T-helper 2 cell (primary cell): ENCODE measurements around the gene SEC23IP.
"Not testable (repeated sequence)": the region's sequence is repeated elsewhere in the genome, so short reads cannot be mapped to it uniquely, and the experiment has no call there.

Source experiments
- DNase-seq, 5 experiments: peaks; one replicate each; pipeline versions ENCODE4 v3.0.0 to v3.0.0-alpha.2; 2012 to 2022
- total RNA-seq, 2 donors: gene quantifications; one replicate each; lab custom pipeline; 2026; lab: John Stamatoyannopoulos, UW

Gene SEC23IP
- total RNA-seq, result 14.3 to 36.4 reads per million in 2 donors

DNA sequence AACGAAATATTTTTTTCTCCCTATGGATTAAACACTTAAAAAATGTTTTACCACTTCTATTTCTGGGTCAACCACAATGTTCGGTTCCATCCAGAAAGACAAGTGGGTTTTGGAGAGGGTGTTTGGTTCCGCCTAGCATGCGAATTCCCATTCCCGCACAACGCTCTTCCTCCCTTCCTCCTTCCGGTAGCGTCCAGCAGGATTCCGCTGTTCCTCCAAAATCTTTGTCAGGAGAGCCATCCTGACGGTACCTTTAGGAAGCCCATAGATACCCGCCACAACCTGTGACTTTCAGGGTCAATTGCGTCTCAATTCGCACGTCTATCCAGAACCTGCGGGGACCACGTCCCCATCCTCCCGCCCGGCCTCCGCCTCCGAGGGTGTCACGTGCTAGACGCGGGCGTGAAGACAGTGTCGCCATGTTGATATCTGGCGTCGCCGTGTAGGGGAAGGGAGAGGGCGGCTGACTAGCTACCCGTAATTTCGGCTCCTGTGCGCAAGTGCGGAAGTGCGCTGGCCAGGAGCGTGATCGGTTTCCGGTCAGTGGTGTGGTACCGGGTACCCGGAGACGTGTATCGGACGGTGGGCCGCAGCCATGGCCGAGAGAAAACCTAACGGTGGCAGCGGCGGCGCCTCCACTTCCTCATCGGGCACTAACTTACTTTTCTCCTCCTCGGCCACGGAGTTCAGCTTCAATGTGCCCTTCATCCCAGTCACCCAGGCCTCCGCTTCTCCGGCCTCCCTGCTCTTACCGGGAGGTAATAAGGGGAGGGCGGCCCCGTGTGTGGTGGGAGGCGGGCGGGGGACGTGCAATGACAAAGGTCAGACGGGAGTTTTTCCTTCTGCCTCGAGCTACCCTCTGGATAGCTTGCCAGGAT, at the start of gene SEC23IP:
Gene SEC23IP, plus strand, starts transcription at position 543 of the 878 bp plus-strand sequence. Its CDS starts 53 bp downstream, at position 596.
- DNase-seq, result peak; percentile 70 to 96 (median 85)

DNA sequence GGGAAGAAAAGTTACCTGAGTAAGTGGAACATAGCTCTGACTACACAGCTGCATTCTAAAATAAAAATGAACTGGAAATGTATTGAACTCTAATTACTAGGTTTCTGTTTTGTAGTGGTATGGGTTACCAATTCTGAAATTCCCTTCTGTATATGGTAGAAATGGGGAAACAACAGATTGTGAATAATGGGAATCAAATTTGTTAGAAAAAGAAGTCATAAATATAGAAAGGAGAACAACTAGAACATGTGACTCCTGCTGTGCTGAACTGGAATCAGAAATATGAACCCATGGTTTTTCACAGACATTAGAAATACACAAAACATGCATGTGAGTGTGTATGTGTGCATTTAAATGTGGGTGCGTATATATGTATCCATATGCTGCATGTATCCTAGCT, 46.9 kb upstream of the SEC23IP start:
- no peak for DNase-seq

DNA sequence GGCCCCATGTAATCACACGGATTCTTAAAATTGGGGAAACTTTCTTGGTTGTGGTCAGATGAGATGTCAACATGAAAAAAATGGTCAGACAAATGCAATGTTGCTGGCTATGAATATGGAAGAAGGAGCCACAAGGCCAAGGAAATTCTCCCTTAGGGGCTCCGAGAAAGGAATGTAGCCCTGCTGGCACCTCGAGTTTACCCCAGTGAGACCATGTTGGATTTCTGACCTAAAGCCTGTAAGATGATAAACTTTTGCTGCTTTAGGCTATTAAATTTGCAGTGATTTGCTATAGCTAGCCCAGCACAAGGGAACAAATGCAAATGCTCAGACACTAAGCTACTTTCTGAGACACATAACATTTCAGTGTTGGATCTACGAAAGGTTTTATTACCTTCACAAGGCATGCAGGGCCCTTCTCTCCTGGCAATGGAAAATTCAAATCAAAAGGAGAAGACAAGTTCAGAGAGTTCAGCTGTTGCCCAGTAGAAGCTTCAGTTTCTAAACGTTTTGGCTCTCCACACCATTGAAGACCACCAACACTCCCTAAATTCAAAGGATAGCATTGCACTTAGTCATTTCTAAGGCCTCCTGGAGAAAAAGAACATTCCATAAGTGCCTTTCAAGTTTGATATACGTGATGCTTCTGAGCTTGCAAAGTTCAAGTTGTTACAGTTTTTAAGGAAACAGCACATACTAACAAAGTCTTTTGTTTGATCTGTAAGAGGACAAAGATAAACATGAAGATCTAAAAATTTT, 43.3 kb upstream of the SEC23IP start:
- no peak for DNase-seq

DNA sequence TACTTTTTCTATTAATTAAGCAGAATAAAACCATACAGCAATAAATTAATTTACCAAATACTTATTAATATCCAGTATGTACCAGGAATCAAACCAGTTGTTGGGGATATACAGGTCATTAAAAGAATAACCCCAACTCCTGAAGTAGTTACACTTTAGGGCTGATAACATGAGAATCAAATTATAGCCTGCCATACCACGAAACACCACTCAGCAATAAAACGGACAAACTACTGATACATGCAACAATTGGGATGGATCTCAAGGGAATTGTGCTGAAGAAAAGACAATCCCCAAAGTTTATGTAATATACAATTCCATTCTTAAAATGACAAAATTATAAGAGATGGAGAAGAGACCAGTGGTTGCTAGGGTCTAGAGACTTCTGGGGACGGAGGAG, 42.6 kb upstream of the SEC23IP start:
- DNase-seq, result no peak

DNA sequence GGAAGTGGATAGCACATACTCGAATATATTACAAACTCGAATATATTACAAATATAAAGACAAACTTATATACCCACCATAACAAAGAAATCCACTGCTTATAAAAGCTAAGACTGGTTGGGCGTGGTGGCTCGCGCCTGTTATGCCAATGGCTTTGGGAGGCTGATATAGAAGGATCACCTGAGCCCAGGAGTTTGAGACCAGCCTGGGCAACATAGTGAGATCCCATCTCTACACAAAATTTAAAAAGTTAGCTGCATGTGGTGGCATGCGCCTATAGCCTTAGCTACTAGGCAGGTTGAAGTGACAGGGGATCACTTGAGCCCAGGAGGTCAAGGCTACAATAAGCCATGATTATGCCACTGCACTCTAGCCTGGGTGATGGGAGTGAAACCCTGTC, 40.3 kb upstream of the SEC23IP start:
- DNase-seq, result no peak

DNA sequence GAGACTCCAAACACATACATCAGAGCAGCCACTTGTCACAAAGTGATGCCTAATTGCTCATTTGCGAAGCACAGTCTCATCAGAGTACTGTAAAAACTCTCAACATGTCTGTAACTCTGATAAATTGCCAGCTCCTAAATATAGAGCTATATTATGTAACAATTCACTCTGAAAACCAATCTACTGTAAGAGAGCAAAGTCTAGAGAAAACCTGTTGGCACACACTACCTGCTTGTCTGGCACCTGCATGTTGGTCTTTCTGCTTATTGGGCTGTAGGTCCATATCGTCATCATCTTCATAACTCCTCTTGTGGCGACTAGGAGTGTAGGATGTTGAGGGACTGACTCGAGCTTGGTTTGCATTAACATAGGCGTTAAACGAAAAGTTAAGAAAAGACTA, 39.7 kb upstream of the SEC23IP start:
- DNase-seq, result no peak

DNA sequence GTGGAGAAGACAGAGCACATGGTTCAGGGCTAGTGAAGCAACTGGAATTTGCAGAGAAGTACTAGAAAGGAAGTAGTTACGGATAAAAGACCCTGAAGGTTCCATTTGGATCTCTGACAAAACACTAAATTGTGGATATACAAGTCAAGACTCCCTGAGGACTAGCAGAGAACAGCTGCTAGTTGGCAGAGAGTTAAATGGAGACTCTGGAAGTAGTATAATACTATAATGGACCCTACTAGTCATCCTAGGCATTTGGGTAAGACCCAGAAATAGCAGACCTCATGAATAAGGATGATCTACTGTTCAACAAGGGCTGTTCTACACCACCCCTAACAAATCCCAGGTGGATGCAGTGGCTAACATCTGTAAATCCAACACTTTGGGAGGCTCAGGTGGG, 39.0 kb upstream of the SEC23IP start:
- no peak for DNase-seq

DNA sequence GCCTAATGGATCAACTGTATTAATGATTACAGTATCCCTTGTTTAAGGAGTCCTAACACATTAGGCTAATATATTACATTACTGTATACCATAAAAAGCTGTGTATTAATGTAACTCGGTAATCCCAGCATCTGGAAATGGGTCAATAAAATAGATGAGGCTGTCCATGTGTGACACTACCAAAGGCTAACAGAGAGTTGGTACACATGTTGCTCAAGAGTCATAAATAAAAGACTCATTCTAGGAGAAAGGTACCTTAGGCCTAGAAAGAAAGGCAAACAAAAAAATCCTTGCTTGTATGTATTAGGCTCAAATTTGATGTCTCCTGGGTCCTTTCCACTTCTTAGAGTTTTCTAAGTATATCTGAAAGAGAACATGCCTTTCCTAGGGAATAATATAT, 34.5 kb upstream of the SEC23IP start:
- DNase-seq, result no peak

DNA sequence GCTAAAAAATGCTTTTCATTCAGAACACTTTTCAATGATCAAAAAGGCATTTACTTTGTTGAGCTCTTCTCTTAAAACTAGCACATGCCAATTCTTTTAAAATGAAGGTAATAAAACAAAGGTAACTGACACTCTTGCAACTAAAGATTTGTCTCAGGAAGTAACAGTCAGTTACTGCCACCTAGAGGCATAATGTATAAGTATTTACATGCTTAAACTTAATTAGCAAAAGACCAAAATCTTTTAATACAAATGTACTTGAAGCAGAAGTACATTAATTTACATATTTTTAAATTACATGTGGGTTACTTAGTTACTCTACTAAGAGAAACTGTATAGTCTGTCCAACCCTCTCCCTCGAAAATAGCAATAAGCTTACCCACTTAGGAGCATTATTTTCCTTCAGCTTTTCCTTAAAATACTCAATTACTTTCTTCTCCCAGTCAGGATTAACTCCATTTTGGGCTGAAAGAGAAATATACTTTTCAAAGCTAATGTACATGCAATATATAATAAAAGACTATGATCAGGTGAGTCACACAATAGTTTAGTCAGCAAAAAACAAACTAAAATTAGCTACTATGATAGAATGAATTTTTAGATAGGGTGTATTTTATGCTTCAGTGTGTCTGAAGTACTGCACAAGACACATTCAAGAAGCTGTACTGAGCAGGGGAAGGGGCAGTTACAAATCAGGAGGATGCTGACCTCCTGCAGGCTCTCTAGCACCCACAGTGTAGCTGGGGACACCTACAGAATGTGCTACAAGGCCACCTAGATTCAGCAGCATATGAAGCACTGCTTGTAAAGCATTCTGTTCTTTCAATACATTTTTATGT, 32.9 kb upstream of the SEC23IP start:
- DNase-seq, result peak in 1 of 5 experiments; percentile 68

DNA sequence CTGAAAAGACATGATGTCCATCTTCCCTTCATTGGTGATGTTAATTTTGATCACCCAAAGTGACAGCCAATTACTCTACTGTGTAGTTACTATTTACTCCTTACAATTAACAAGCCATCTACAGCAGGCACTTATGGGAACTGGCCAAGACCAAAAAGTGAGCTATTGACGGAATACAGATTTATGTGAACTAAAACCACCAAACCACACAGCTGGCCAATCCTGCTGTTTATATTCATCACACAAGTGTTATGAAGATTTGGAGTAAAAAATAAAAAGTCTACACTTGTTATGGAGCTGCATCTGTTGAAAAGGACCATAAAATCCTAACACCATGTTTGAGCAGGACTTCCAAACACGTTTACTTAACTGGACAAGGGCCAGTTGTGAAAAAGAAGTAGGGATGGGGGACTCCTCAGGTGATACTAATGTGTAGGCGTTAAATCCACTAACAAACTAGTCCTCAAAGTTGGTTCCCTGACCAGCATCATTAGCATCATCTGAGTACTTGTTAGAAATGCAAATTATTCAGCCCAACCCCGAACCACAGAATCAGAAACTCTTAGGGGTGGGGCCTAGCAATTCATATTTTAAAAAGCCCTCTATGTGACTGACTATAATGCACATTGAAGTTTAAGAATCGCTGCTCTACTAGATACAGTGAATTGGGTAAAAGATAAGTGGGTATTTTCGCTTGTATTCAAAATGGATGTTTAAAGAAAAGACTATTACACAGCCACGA, 31.5 kb upstream of the SEC23IP start:
- peak in 1 of 5 experiments; percentile 13 for DNase-seq

DNA sequence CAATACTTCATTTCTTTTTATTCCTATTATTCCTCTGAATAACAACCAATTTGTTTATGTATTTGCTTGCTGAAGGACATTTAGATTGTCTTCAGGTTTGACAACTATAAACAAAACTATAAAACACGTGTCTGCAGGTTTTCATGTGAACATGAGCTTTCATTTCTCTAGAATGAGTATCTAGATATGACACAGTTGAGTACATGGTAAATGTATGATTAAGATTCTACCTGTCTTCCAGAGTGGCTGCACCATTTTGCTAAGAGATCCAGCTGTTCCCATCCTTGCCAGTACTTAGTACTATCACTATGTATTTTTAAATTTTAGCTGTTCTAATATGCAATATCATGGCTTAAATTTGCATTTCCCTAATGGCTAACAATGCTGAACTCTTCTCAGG, 30.0 kb upstream of the SEC23IP start:
- peak in 1 of 5 experiments; percentile 26 for DNase-seq

DNA sequence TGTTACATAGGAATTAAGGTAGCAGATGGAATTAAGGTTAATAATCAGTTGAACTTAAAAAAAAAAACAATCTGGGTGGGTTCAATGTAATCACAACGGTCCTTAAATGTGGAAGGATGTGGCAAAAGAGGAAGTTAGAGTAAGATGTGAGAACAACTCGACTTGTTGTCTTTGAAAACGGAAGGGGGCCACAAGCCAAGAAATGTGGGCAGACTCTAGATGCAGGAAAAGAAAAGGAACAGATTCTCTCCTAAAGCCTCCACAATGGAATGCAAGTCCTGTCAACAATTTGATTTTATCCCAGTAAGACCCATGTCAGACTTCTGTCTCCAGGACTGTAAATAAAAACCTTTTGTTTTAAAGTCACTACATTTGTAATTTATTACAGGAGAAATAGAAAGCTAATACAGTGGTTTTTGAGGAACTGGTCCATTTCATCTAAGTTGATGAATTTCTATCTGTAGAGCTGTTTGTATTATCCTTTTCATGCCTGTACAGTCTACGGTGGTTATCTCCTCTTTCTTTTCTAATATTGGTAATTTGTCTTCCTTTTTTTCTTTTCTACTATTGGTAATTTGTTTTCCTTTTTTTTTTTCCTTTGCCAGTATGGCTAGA, 28.5 kb upstream of the SEC23IP start:
- DNase-seq, result no peak

DNA sequence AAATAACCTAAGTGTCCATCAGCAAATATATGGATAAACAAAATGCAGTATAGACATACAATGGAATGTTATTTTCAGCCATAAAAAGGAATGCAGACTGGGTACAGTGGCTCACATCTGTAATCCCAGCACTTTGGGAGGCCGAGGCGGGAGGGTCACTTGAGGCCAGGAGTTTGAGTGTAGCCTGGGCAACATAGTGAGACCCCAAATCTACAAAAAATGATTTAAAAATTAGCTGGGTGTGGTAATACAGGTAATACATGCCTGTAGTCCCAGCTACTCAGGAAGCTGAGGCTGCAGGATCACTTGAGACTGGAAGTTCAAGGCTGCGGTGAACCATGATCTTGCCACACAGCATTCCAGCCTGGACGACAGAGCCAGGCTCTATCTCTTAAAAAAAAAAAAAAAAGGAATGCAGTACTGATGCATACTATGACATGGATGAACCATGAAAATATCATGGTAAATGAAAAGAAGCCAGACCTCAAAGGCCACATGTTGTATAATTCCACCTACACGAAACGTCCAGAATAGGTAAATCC, 26.8 kb upstream of the SEC23IP start:
- DNase-seq, result no peak

DNA sequence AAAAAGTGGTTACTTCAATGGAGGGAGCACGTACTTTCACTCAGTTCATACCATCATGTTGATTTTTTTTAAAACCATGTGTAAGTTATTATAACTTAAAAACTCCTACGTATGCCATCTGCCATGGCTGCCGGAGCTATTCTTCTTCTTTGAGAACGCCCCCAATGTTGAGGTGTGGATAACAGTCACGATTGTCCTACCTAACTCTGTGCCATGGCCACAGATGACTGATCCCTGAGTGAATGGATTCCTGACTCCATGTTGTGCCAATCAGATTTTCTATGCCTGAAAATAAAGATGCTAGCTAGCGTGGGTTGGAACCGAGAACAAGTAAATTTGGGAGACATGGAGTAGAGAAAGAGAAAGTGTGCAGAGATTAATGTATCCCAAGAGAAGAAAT, 25.2 kb upstream of the SEC23IP start:
- DNase-seq, result no peak

DNA sequence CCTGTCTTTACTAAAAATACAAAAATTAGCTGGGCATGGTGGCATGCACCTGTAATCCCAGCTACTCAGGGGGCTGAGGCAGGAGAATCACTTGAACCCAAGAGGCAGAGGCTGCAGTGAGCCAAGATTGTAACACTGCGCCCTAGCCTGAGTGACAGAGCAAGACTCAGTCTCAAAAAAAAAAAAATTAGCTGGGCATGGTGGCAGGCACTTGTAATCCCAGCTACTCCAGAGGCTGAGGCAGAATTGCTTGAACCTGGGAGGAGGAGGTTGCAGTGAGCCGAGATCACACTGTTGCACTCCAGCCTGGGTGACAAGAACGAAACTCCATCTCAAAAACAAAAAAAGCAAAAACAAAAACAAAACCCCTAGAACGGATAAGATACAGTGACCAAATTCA, 23.1 kb upstream of the SEC23IP start:
- DNase-seq, result not testable (repeated sequence)

DNA sequence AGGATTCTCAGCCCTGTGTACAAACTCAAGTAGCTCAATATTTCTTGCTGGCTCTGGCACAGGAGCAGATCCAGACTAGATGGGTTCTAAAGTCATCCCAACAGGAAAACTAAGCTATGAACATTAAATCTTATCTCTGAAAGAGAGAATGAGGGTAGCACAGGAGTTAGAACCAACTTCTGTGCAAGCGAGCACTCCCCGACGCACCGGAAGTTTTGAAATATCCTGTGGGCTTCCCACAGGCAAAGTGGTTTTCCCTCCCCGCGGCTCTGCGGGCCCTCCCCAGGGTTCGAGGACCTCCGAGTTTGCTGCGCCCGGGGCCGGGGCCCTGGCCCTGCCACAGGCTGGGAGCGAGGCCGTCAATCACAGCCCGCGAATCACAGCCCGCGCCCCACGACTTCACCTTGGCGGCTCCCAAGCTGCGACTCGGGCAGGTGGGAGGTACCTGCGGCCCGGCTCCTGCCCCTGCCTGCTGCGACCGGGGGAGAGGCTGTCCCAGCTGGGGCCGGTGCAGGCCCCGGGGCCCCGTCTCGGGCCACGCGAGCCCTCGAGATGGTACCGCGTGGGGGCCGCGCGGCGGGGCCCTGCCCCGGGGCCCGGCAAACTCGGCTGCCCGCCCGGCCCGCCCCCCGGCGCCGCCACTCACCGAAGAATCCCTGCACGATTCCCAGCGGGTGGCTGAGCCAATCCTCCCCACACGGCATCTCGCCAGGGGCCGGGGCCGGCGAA, 20.5 kb upstream of the SEC23IP start:
- DNase-seq, result peak; percentile 35 to 67 (median 58)

DNA sequence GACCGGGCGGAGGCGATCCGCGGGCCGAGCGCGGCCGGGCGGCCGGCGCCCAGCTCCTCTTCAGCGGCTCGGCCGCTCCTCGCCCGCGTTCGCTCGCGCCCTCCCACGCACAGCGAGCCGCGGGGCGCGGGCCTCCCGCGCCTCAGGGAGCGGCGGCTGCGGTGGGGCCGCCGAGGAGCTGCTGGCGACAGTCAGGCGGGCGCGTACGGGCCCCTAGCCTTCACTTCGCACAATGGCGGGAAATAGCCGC, 20.0 kb upstream of the SEC23IP start, which contains the start of gene MCMBP:
Gene MCMBP, minus strand, starts transcription at position 234 of the 250 bp plus-strand sequence. CDS start 259 bp downstream, outside the sequence.
- no peak for DNase-seq

DNA sequence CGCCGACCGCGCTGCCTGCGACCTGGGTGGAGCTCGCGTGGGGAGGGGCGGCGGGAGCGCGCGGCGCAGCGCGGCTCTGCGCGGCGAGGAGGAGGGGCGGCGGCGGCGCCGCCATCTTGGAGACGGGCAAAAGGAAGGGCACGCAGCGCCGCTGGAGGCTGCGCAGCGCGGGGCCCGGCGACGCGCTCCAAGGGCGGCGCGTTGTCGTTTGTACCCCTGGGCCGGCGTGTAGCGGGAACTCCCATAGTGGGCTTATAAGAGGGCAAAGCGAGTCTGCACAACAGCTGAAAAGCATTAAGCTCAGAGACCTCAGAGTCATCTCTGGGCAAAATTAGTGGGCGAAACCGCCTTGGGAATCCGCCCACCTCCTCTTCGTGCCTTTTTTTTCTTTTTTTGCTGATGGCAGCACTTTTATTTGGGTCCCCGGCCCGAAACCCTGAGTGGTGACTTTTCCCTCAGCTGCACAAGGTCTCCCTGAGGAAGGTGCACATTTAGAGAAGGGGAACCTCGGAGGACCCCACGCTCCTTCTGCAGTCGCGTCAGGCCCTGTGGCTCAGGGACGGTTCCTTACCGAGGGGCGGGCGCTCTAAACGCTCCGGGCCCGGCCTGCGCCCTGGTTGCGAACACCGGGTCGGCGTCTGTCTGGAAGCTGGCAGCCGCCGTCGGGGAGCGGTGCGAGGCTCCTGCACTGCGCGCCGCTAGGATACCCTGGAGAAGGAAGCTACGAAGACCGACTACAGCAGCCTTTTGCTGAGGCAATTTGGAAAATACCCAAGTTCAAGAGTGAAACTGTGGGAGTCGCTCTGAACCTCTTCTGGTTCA, 19.5 kb upstream of the SEC23IP start:
- DNase-seq, result peak; percentile 79 to 96 (median 81)

DNA sequence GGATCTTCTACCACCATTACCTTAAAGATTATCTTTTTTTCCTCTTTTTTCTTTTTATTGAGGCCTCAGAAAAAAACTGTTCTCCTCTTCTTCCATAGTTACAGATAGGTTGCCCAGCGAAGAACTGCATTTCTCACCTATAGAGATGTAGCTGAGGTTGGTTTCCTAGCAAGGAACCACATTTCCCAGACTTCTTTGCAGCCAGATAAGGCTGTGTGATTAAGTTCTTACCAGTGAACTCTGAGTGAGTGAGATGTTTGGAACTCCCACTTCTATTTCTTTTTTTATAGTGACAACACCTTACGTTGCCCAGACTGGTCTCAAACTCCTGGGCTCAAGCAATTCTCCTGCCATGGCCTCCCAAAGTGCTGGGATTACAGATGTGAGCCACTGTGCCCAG, 14.0 kb upstream of the SEC23IP start:
- peak in 1 of 5 experiments; percentile 62 for DNase-seq
